C4-2B (cell line): Measurements from ENCODE around the gene SUPT6H.

Experiments
- H3K27ac ChIP-seq: fragments of 450-650 bp; 2 replicates; pipeline ENCODE4 v1.5.1; 2017
- ZFX ChIP-seq: fragments of 450-650 bp; IDR thresholded peaks from 2 replicates; pipeline ENCODE4 v1.6.1; 2017
- TF ChIP-seq, protein P1 (sequence below): fragments of 450-650 bp; conservative IDR thresholded peaks from 2 replicates; pipeline ENCODE4 v1.5.1; 2017; ENCODE audit warnings: mild to moderate bottlenecking

SUPT6H gene

DNA sequence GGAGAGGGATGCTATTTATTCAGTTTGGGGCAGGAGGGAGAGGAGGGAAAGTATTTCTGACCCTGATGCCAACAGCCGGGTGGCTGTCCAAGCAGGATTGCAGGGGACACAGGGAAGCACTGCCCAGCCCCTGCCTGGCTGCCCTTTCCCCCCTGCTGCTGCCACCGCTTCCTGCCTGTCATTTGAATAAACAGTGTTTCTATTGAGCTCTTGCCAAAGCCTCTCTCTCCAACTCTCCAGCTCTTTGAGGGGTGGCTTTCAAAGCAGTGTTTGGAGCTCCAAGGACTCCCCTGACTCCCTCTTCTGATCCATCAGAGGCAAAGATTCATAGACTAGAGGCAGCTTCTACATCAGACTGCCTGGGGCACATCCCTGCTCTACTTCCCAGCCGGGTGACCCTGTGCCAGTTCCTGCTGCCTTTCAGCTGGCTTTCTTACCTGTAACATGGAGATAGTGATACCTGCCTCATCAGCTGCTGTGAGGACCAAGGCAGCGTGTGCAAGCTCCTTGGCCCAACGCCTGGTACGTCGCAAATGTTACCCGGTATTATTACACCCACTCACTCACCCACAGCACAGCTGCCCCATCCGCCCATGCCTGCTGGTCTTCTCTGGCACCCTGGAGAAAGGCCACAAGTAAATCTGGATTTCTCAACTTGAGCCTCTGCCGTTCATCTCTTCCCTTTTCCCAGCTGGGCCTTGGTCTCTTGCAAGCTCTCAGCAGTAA, 40.2 kb downstream of the SUPT6H start:
- TF ChIP-seq ZFX: no peak
- TF ChIP-seq, protein P1, sequence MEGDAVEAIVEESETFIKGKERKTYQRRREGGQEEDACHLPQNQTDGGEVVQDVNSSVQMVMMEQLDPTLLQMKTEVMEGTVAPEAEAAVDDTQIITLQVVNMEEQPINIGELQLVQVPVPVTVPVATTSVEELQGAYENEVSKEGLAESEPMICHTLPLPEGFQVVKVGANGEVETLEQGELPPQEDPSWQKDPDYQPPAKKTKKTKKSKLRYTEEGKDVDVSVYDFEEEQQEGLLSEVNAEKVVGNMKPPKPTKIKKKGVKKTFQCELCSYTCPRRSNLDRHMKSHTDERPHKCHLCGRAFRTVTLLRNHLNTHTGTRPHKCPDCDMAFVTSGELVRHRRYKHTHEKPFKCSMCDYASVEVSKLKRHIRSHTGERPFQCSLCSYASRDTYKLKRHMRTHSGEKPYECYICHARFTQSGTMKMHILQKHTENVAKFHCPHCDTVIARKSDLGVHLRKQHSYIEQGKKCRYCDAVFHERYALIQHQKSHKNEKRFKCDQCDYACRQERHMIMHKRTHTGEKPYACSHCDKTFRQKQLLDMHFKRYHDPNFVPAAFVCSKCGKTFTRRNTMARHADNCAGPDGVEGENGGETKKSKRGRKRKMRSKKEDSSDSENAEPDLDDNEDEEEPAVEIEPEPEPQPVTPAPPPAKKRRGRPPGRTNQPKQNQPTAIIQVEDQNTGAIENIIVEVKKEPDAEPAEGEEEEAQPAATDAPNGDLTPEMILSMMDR: no peak
- H3K27ac ChIP-seq: no peak overlapping the region

GRCh38 chr17:28702752-28703150, 40.7 kb downstream of the SUPT6H start:
- no peak overlapping the region for H3K27ac ChIP-seq
- no peak for TF ChIP-seq ZFX
- TF ChIP-seq, protein P1: no peak

GRCh38 chr17:28703552-28704218, 41.7 kb downstream of the SUPT6H start:
- H3K27ac ChIP-seq: no peak overlapping the region
- TF ChIP-seq ZFX: no peak
- TF ChIP-seq, protein P1: no peak

DNA sequence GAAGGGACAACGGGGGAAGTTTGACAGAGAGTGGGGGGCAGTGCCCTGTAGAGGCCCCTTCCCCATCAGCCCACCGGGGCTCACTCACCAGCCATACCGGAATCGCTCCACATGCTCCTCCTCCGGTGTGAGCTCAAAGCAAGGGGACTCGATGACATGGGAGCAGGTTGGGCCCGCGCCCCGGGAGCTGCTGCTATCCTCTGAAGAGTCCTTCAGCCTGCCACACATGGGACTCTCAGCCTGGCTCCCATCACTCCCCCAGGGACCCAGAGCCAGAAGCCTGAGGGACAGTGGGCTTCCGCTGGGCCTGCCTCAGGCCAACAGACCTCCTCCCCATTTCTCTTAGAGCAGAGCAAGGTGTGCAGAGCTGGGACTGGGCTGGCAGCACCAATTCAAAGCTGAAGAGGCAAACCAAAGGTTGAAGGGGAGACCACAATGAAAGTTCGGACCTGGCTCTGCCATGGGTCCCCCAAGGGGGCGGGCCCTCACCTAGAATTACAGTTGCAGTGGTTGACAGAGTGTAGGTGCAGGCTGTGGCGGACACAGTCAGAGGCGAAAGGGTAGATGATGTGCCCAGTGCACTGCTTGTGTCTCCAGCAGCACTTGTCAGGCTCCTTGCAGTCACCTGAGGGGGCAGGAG, 42.3 kb downstream of the SUPT6H start:
- no peak for TF ChIP-seq ZFX
- TF ChIP-seq, protein P1: no peak
- H3K27ac ChIP-seq: no peak overlapping the region

- TF ChIP-seq ZFX: no peak
- TF ChIP-seq, protein P1: no peak
- H3K27ac ChIP-seq: no peak overlapping the region
Observed at GRCh38 chr17:28705074-28705659, 43.2 kb downstream of the SUPT6H start.

DNA sequence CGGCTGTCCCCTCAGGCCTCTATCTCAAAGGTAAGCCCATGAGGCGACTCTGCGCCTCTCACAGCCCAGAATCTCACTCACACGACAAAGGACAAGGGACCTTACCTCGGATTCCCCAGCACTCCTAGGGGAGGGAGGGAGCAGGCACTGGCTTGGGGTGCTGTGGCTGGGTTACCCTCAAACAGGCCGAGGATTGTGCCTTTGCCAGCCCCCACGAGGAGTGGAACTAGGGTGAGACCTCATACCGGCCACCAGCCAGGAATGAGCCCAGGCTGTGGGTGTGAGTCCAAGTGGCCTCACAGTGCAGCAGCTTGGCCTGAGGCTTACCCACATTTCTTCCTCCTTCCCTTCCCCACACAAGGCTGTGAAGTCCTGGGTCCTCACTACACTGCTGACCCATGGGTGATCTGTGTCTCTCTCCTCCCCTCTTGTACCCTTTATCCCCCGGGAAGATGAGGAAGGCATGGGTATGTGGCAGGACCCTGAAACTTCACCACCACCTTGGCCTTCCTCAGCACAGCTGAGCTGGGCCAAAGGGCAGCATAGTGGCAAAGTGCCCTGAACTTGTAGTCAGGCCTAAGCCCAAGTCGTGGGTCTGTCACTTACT, 43.8 kb downstream of the SUPT6H start:
- H3K27ac ChIP-seq: no peak overlapping the region
- TF ChIP-seq ZFX: no peak
- TF ChIP-seq, protein P1: no peak
